ENCODE data around the gene ZNF550. TPM values are rescaled to one million over a fixed set of nuclear protein-coding genes. Genes with fewer than 3 reads are reported as not detected.

The ZNF550 gene
- total and polyA plus RNA-seq, 2 donors (not counting 3 experiments of a cell fraction or from before 2014, with no cell fraction given) = 2.0 to 8.4 TPM

GRCh38 chr19:57558525-57558924 is 1.1 kb downstream of the ZNF550 start:
- Histone ChIP-seq H4K20me1 (replicated peaks; ENCODE audit: control insufficient read depth, extremely low read depth, insufficient read depth, low read length) (no peaks in the 10 kb centered on the region), H3K27ac (ENCODE audit: insufficient read depth, low read depth, low read length) (no peak overlapping the region), H3K9me1 (replicated peaks; ENCODE audit: control insufficient read depth, extremely low read depth, insufficient read depth, low read length) (no peaks in the 10 kb centered on the region), H2AFZ (ENCODE audit: low read depth, low read length) (no peak overlapping the region), H3K9ac (replicated peaks; ENCODE audit: extremely low read depth, insufficient read depth, low read length) (no peak overlapping the region), H3K79me2 (ENCODE audit: control insufficient read depth, insufficient read depth, low read length) (no peaks in the 10 kb centered on the region), H3K27me3 (ENCODE audit: control insufficient read depth in 2 of 2, insufficient read depth in 2 of 2, low read length in 2 of 2) (no peaks in the 10 kb centered on the region), H3K4me2 (ENCODE audit: insufficient read depth, low read length) (peak overlapping the region; percentile 69), H3K4me3 (replicated peaks in 1 of 3; ENCODE audit: insufficient read depth in 1 of 3, low read depth in 1 of 3, low read length in 3 of 3) (peak overlapping the region in 2 of 3 experiments; percentile 67 to 79), H3K4me1 (ENCODE audit: control insufficient read depth, extremely low read depth, insufficient read depth, low read length) (peaks cover 11% of the 10 kb centered on the region), H3K36me3 (ENCODE audit: control insufficient read depth in 2 of 2, extremely low read depth in 1 of 2, insufficient read depth in 2 of 2, low read length in 2 of 2) (peaks cover 0 to 14% of the 10 kb centered on the region in 2 experiments), H3K9me3 (replicated peaks; ENCODE audit: control insufficient read depth, insufficient read depth, low read length) (no peaks in the 10 kb centered on the region)
- TF ChIP-seq MYC (IDR thresholded peaks at IDR 0.05; ENCODE audit: low read depth, low read length) (no peak), POLR2AphosphoS5 (IDR thresholded peaks at IDR 0.05; ENCODE audit: insufficient read depth, low read depth, low read length) (no peak), GATA2 (IDR thresholded peaks at IDR 0.05; ENCODE audit: insufficient read depth, insufficient read length, low read depth, low read length) (no peak), POLR2A (IDR thresholded peaks at IDR 0.05; ENCODE audit: low read depth, low read length) (no peak), JUN (IDR thresholded peaks at IDR 0.05; ENCODE audit: borderline replicate concordance, insufficient read depth, insufficient read length, low read depth) (no peak), EZH2 (IDR thresholded peaks at IDR 0.05; ENCODE audit: borderline replicate concordance, low read depth, low read length, severe bottlenecking) (no peak), CTCF (IDR thresholded peaks at IDR 0.05; ENCODE audit: extremely low read depth in 1 of 2, insufficient read depth in 1 of 2, low read depth in 1 of 2, low read length in 2 of 2) (no peak), FOS (IDR thresholded peaks at IDR 0.05; ENCODE audit: borderline replicate concordance, insufficient read depth, low read length) (no peak)
- TF ChIP-seq, protein P1, sequence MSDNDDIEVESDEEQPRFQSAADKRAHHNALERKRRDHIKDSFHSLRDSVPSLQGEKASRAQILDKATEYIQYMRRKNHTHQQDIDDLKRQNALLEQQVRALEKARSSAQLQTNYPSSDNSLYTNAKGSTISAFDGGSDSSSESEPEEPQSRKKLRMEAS (IDR thresholded peaks at IDR 0.05; ENCODE audit: insufficient read depth, insufficient read length) = no peak
- no TSS peak for BruUV-seq (replicated peaks)
- POLR2A ChIA-PET = interaction anchor here (0.6 kb wide), 1 partner anchor 625 kb away, joined by 3 read pairs; no protein-coding TSS in a partner anchor
- CTCF ChIA-PET = no interaction called here
- dilution Hi-C loops (cut with MboI; ENCODE audit: extremely low pct_ligation_motif_present, low sequenced_read_pairs) (no loop called here), intact Hi-C loops (cut with micrococcal nuclease) (no loop called here)
- DNase-seq (ENCODE audit: low read depth, low spot score) (no peak), FAIRE-seq (no peak)

All from endothelial cell of umbilical vein (primary cell).